ENCODE measurements around the gene MLYCD. TPM values are rescaled to one million over a fixed set of nuclear protein-coding genes. Genes with fewer than 3 reads are reported as not detected.

The MLYCD gene
- polyA plus RNA-seq, 3 donors from 2014 or later, result 0.64 to 4.5 (median 1.1) TPM

- peaks cover 4 to 14% (median 10%) of the 10 kb centered on the region in 3 donors for H3K27me3 Mint-ChIP-seq (ENCODE audit: low read depth in 3 of 3)
- no peaks in the 10 kb centered on the region for H3K36me3 Mint-ChIP-seq
- no peak overlapping the region for H3K4me3 Mint-ChIP-seq
- DNase-seq, result no peak
- peaks cover 0 to 1% (median 0%) of the 10 kb centered on the region in 6 donors for H3K9me3 Mint-ChIP-seq
- no peak overlapping the region for H3K27ac Mint-ChIP-seq
- peaks cover 0 to 1% of the 10 kb centered on the region in 2 donors for H3K4me1 Mint-ChIP-seq
Observed at GRCh38 chr16:83973077-83973476, 74.2 kb downstream of the MLYCD start.

- DNase-seq, result no peak
- Mint-ChIP-seq H3K27me3 (ENCODE audit: low read depth in 3 of 3) (peaks cover 4 to 15% (median 10%) of the 10 kb centered on the region in 3 donors), H3K4me1 (peaks cover 0 to 1% of the 10 kb centered on the region in 2 donors), H3K9me3 (peaks cover 0 to 1% (median 0%) of the 10 kb centered on the region in 6 donors), H3K27ac (no peak overlapping the region), H3K4me3 (no peak overlapping the region), H3K36me3 (no peaks in the 10 kb centered on the region)
Observed at GRCh38 chr16:83973581-83974385, 74.9 kb downstream of the MLYCD start.

- peaks cover 4 to 14% (median 10%) of the 10 kb centered on the region in 3 donors for H3K27me3 Mint-ChIP-seq (ENCODE audit: low read depth in 3 of 3)
- no peak overlapping the region for H3K27ac Mint-ChIP-seq
- H3K36me3 Mint-ChIP-seq, result no peaks in the 10 kb centered on the region
- H3K4me1 Mint-ChIP-seq, result peaks cover 0 to 1% of the 10 kb centered on the region in 2 donors
- no peak overlapping the region for H3K4me3 Mint-ChIP-seq
- no peak for DNase-seq
- peaks cover 0 to 1% (median 0%) of the 10 kb centered on the region in 6 donors for H3K9me3 Mint-ChIP-seq
Observed at GRCh38 chr16:83974475-83974874, 75.6 kb downstream of the MLYCD start.

GRCh38 chr16:83975590-83976260, 76.8 kb downstream of the MLYCD start:
- no peak for DNase-seq

More at GRCh38 chr16:83975590-83976260, 76.8 kb downstream of the MLYCD start:
- H3K4me3 Mint-ChIP-seq, result no peak overlapping the region
- H3K9me3 Mint-ChIP-seq, result peaks cover 0 to 1% (median 0%) of the 10 kb centered on the region in 6 donors
- H3K4me1 Mint-ChIP-seq, result no peaks in the 10 kb centered on the region
- H3K27ac Mint-ChIP-seq, result no peak overlapping the region
- no peaks in the 10 kb centered on the region for H3K36me3 Mint-ChIP-seq
- H3K27me3 Mint-ChIP-seq (ENCODE audit: low read depth in 3 of 3), result peaks cover 4 to 10% (median 4%) of the 10 kb centered on the region in 3 donors

Other genes with a start within 250 kb of the MLYCD start
- gene HSBP1, start 91.1 kb upstream of the MLYCD start, polyA plus RNA-seq, result 10 to 100 TPM; 32.2 to 43.2 (median 35.6) TPM
- under 1 TPM in 2 of 3 donors, not detected in 1; 0.11 to 0.59 TPM for gene OSGIN1, start 54.1 kb downstream of the MLYCD start, polyA plus RNA-seq
- not detected for gene NECAB2, start 69.1 kb downstream of the MLYCD start, polyA plus RNA-seq
- not detected for gene SLC38A8, start 143.7 kb downstream of the MLYCD start, polyA plus RNA-seq
- gene MBTPS1, start 217.8 kb downstream of the MLYCD start, polyA plus RNA-seq, result 10 to 100 TPM; 34.9 to 49.6 (median 48.0) TPM
- 10 to 100 TPM in 2 of 3 donors, 1 to 10 TPM in 1; 6.9 to 13.8 (median 12.2) TPM for gene HSDL1, start 246.1 kb downstream of the MLYCD start, polyA plus RNA-seq
- gene DNAAF1, start 246.2 kb downstream of the MLYCD start, polyA plus RNA-seq, result 1 to 10 TPM in 1 of 3 donors, not detected in 2; 2.6 TPM

Data from immature natural killer cell (primary cell).